Measurements from ENCODE around the gene BPHL. TPM values are rescaled to one million over a fixed set of nuclear protein-coding genes. Genes with fewer than 3 reads are reported as not detected.
"Not testable (repeated sequence)": the region's sequence is repeated elsewhere in the genome, so short reads cannot be mapped to it uniquely, and the experiment has no call there.

BPHL gene
- polyA plus RNA-seq, 1 donor: 29.5 TPM

GRCh38 chr6:3156184-3157130 lies 37.9 kb downstream of the BPHL start:
- not testable (repeated sequence) for DNase-seq (ENCODE audit: low read depth)

- no peak for DNase-seq (ENCODE audit: low read depth)
Observed at GRCh38 chr6:3157131-3157933, 38.8 kb downstream of the BPHL start, which contains the start of gene TUBB2A. Gene TUBB2A (minus strand): TSS chr6:3157544. CDS start chr6:3157463, 81 bp downstream.

- DNase-seq (ENCODE audit: low read depth): no peak
Observed at GRCh38 chr6:3159805-3160781, 41.6 kb downstream of the BPHL start.

- no peak for DNase-seq (ENCODE audit: low read depth)
Observed at GRCh38 chr6:3162067-3162497, 43.6 kb downstream of the BPHL start.

- no peak for DNase-seq (ENCODE audit: low read depth)
Observed at GRCh38 chr6:3162565-3163247, 44.2 kb downstream of the BPHL start.

- DNase-seq (ENCODE audit: low read depth): no peak
Observed at GRCh38 chr6:3163248-3163594, 44.7 kb downstream of the BPHL start.

- no peak for DNase-seq (ENCODE audit: low read depth)
Observed at GRCh38 chr6:3164388-3164787, 45.9 kb downstream of the BPHL start.

- no peak for DNase-seq (ENCODE audit: low read depth)
Observed at GRCh38 chr6:3165631-3166534, 47.4 kb downstream of the BPHL start.

GRCh38 chr6:3166535-3167225 lies 48.2 kb downstream of the BPHL start:
- not testable (repeated sequence) for DNase-seq (ENCODE audit: low read depth)

- not testable (repeated sequence) for DNase-seq (ENCODE audit: low read depth)
Observed at GRCh38 chr6:3168046-3168445, 49.5 kb downstream of the BPHL start.

GRCh38 chr6:3170676-3171075 lies 52.2 kb downstream of the BPHL start:
- not testable (repeated sequence) for DNase-seq (ENCODE audit: low read depth)

GRCh38 chr6:3171313-3172175 lies 53.0 kb downstream of the BPHL start:
- DNase-seq (ENCODE audit: low read depth): not testable (repeated sequence)

GRCh38 chr6:3172789-3173188 lies 54.3 kb downstream of the BPHL start:
- DNase-seq (ENCODE audit: low read depth): not testable (repeated sequence)

- DNase-seq (ENCODE audit: low read depth): not testable (repeated sequence)
Observed at GRCh38 chr6:3173636-3174089, 55.2 kb downstream of the BPHL start.

GRCh38 chr6:3175715-3176402 lies 57.3 kb downstream of the BPHL start:
- DNase-seq (ENCODE audit: low read depth): no peak

- no peak for DNase-seq (ENCODE audit: low read depth)
Observed at GRCh38 chr6:3176562-3177355, 58.2 kb downstream of the BPHL start.

Data from forelimb muscle (tissue), 1 donor.